H1 (cell line): ENCODE results near the gene DEPDC4. TPM values are rescaled to one million over a fixed set of nuclear protein-coding genes. Genes with fewer than 3 reads are reported as not detected.

ENCODE experiments used
- NRF1 ChIP-seq: IDR thresholded peaks from 2 replicates; pipeline ENCODE4 v1.6.1; 2011; ENCODE audit warnings: mild to moderate bottlenecking, low read depth, low read length, improper control_type of control experiment
- polyA plus RNA-seq, 7 experiments: library from polyadenylated mRNA; depleted of rRNA in 3 of 7; stranded (reverse) in 5 of 7; unstranded in 2 of 7; fragments of >200 nt in 5 of 7; fragments of 200-250 nt in 2 of 7; gene quantifications; 1 replicate in 5 of 7; 2 replicates in 1 of 7; 4 replicates in 1 of 7; pipeline versions ENCODE4 v1.2.1 to v1.2.3, GENCODE V29; 2011 to 2013; ENCODE audit warnings: missing spikeins in 2 of 7, mixed read lengths in 2 of 7
- total RNA-seq: library from RNA; stranded (reverse); fragmentation: NEBNext Ultra II Directional; extraction: Animal tissue kit (Norgen Biotek cat#: 25700); gene quantifications from 2 replicates; pipeline ENCODE4 v1.2.1, GENCODE V29; 2021

Gene DEPDC4
- total and polyA plus RNA-seq, 2 of the 8 experiments (the other 6 are each of a cell fraction or from before 2014, with no cell fraction given), result 0.80 to 3.8 TPM

DNA sequence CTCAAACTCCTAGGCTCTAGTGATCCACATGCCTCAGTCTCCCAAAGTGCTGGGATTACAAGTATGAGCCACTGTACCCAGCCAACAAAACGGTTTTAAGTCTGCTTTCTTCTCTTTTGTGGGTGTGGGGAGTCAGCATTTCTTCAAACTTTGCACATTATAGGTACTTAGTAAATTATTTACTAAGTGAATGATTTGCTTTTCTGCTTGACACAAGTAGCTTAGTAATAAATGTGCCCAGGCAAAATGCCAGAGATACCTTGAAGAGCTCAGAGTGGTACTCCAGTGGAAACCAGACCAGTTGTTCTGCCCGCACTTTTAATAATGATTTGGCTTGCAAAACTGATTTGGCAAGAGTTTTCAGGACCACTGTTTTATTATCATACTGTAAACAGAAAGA lies 15.0 kb downstream of the DEPDC4 start (continued):
- TF ChIP-seq NRF1, result no peak
